ENCODE data around the gene SLC25A12. TPM values are rescaled to one million over a fixed set of nuclear protein-coding genes. Genes with fewer than 3 reads are reported as not detected.

Gene SLC25A12
- total RNA-seq, 1 experiment from 2014 or later, result 5.3 TPM

GRCh38 chr2:171894612-171894947 is 536 bp upstream of the SLC25A12 start:
- H3K27ac Mint-ChIP-seq (ENCODE audit: unreplicated experiment), result no peak overlapping the region
- no TSS peak for BruUV-seq (replicated peaks)
- peak overlapping the region; percentile 86 for H3K4me3 Mint-ChIP-seq (ENCODE audit: unreplicated experiment)
- Histone ChIP-seq H3K36me3 (ENCODE audit: control insufficient read depth, insufficient read depth, low read length) (no peaks in the 10 kb centered on the region), H3K4me3 (ENCODE audit: low read depth, low read length) (peak overlapping the region; percentile 60), H3K4me1 (peaks cover 8% of the 10 kb centered on the region), H3K9me3 (peaks cover 5% of the 10 kb centered on the region; the same call in 1 of the 2 replicates), H3K27me3 (replicated peaks; ENCODE audit: control insufficient read depth, insufficient read depth, low read length) (no peaks in the 10 kb centered on the region)
- peaks cover 3% of the 10 kb centered on the region for H3K27me3 Mint-ChIP-seq (ENCODE audit: insufficient read depth, unreplicated experiment)
- ChIA-PET POLR2A (interaction anchor here (0.9 to 1.9 kb wide), 2 partner anchors 12 to 28 kb away, joined by 3 to 11 read pairs; partner anchors contain the start of gene HAT1), CTCF (interaction anchor here (1.3 kb wide), 1 partner anchor 28 kb away, joined by 6 read pairs; the partner anchor contains the start of gene HAT1)
- TF ChIP-seq CTCF (IDR thresholded peaks at IDR 0.05; ENCODE audit: insufficient read depth in 1 of 2, low read depth in 1 of 2, low read length in 1 of 2, severe bottlenecking in 1 of 2, unreplicated experiment in 1 of 2), result no peak
- peaks cover 8% of the 10 kb centered on the region for H3K9me3 Mint-ChIP-seq (ENCODE audit: unreplicated experiment)
- peaks cover 14% of the 10 kb centered on the region for H3K4me1 Mint-ChIP-seq (ENCODE audit: low read depth, unreplicated experiment)
- intact Hi-C loops (cut with micrococcal nuclease; ENCODE audit: unreplicated experiment), result loop anchor here (1.0 to 5.0 kb wide), 2 partner anchors 28 to 208 kb away; partner anchors contain the start of genes DLX2 and HAT1
- no peak for DNase-seq
- no peaks in the 10 kb centered on the region for H3K36me3 Mint-ChIP-seq (ENCODE audit: insufficient read depth, unreplicated experiment)

GRCh38 chr2:171893196-171893823 is 734 bp downstream of the SLC25A12 start:
- H3K4me1 Mint-ChIP-seq (ENCODE audit: low read depth, unreplicated experiment), result peaks cover 14% of the 10 kb centered on the region
- H3K27me3 ChIP-seq (replicated peaks; ENCODE audit: control insufficient read depth, insufficient read depth, low read length), result no peaks in the 10 kb centered on the region
- no TSS peak for BruUV-seq (replicated peaks)
- H3K4me3 Mint-ChIP-seq (ENCODE audit: unreplicated experiment), result peak overlapping the region; percentile 86
- H3K27ac Mint-ChIP-seq (ENCODE audit: unreplicated experiment), result no peak overlapping the region
- H3K4me3 ChIP-seq (ENCODE audit: low read depth, low read length), result peak overlapping the region; percentile 60
- intact Hi-C loops (cut with micrococcal nuclease; ENCODE audit: unreplicated experiment), result loop anchor here (5.0 kb wide), 1 partner anchor 209 kb away; the partner anchor contains the start of gene DLX2
- CTCF ChIA-PET, result interaction anchor here (0.6 to 1.3 kb wide), 3 partner anchors 10 to 235 kb away, joined by 3 to 6 read pairs (median 4); partner anchors contain the start of gene HAT1
- POLR2A ChIA-PET, result interaction anchor here (0.7 to 1.9 kb wide), 2 partner anchors 29 to 179 kb away, joined by 3 to 11 read pairs; partner anchors contain the start of gene HAT1
- H3K4me1 ChIP-seq, result peaks cover 8% of the 10 kb centered on the region
- peak; percentile 41 to 42 for DNase-seq
- TF ChIP-seq CTCF (IDR thresholded peaks at IDR 0.05; ENCODE audit: insufficient read depth in 1 of 2, low read depth in 1 of 2, low read length in 1 of 2, severe bottlenecking in 1 of 2, unreplicated experiment in 1 of 2), result no peak
- no peaks in the 10 kb centered on the region for H3K36me3 ChIP-seq (ENCODE audit: control insufficient read depth, insufficient read depth, low read length)
- no peaks in the 10 kb centered on the region for H3K36me3 Mint-ChIP-seq (ENCODE audit: insufficient read depth, unreplicated experiment)
- H3K9me3 Mint-ChIP-seq (ENCODE audit: unreplicated experiment), result peaks cover 7% of the 10 kb centered on the region
- peaks cover 8% of the 10 kb centered on the region for H3K27me3 Mint-ChIP-seq (ENCODE audit: insufficient read depth, unreplicated experiment)
- peaks cover 2% of the 10 kb centered on the region; the same call in 1 of the 2 replicates for H3K9me3 ChIP-seq

GRCh38 chr2:171889808-171890207 is 4.2 kb downstream of the SLC25A12 start:
- Mint-ChIP-seq H3K4me3 (ENCODE audit: unreplicated experiment) (no peak overlapping the region), H3K4me1 (ENCODE audit: low read depth, unreplicated experiment) (peaks cover 11% of the 10 kb centered on the region), H3K27me3 (ENCODE audit: insufficient read depth, unreplicated experiment) (peaks cover 5% of the 10 kb centered on the region), H3K27ac (ENCODE audit: unreplicated experiment) (no peak overlapping the region), H3K36me3 (ENCODE audit: insufficient read depth, unreplicated experiment) (no peaks in the 10 kb centered on the region), H3K9me3 (ENCODE audit: unreplicated experiment) (no peaks in the 10 kb centered on the region)
- peaks cover 8% of the 10 kb centered on the region for H3K4me1 ChIP-seq
- H3K36me3 ChIP-seq (ENCODE audit: control insufficient read depth, insufficient read depth, low read length), result no peaks in the 10 kb centered on the region
- no peak for TF ChIP-seq CTCF (IDR thresholded peaks at IDR 0.05; ENCODE audit: insufficient read depth in 1 of 2, low read depth in 1 of 2, low read length in 1 of 2, severe bottlenecking in 1 of 2, unreplicated experiment in 1 of 2)
- ChIA-PET CTCF (no interaction called here), POLR2A (no interaction called here)
- no peaks in the 10 kb centered on the region for H3K9me3 ChIP-seq
- H3K4me3 ChIP-seq (ENCODE audit: low read depth, low read length), result no peak overlapping the region
- DNase-seq, result no peak
- BruUV-seq (replicated peaks), result no TSS peak
- intact Hi-C loops (cut with micrococcal nuclease; ENCODE audit: unreplicated experiment), result loop anchor here (5.0 kb wide), 1 partner anchor 212 kb away; the partner anchor contains the start of gene DLX2
- no peaks in the 10 kb centered on the region for H3K27me3 ChIP-seq (replicated peaks; ENCODE audit: control insufficient read depth, insufficient read depth, low read length)
